Endothelial cell of umbilical vein (primary cell): Measurements from ENCODE around the gene DMD.

ENCODE experiments used
- EZH2 ChIP-seq: IDR thresholded peaks from 2 replicates; pipeline ENCODE4 v1.6.1; 2012; ENCODE audit warnings: borderline replicate concordance, low read depth, mild to moderate bottlenecking, moderate library complexity, low read length, inconsistent platforms; ENCODE audit not compliant: severe bottlenecking
- FOS ChIP-seq: IDR thresholded peaks from 2 replicates; pipeline ENCODE4 v1.6.1; 2011; ENCODE audit warnings: mild to moderate bottlenecking, low read length, moderate library complexity, borderline replicate concordance; ENCODE audit not compliant: insufficient read depth
- GATA2 ChIP-seq: IDR thresholded peaks from 2 replicates; pipeline ENCODE4 v1.7.0; 2011; ENCODE audit warnings: low read depth, mild to moderate bottlenecking, moderate library complexity, mixed read lengths, low read length; ENCODE audit not compliant: insufficient read length, insufficient read depth
- JUN ChIP-seq: IDR thresholded peaks from 2 replicates; pipeline ENCODE4 v1.6.1; 2011; ENCODE audit warnings: borderline replicate concordance, low read depth; ENCODE audit not compliant: insufficient read length, insufficient read depth
- MAX ChIP-seq: IDR thresholded peaks from 2 replicates; pipeline ENCODE4 v1.6.1; 2011; ENCODE audit not compliant: insufficient read depth, insufficient read length
- MYC ChIP-seq: IDR thresholded peaks from one replicate; pipeline ENCODE4 v1.6.1; 2011; ENCODE audit warnings: mild to moderate bottlenecking, low read depth, low read length
- POLR2A ChIP-seq: IDR thresholded peaks from 2 replicates; pipeline ENCODE4 v1.6.1; 2012; ENCODE audit warnings: low read depth, mild to moderate bottlenecking, control low read depth, low read length
- POLR2AphosphoS5 ChIP-seq: IDR thresholded peaks from 2 replicates; pipeline ENCODE4 v1.6.1; 2012; ENCODE audit warnings: low read depth, mild to moderate bottlenecking, control low read depth, low read length, moderate library complexity; ENCODE audit not compliant: insufficient read depth
- TF ChIP-seq, protein P1 (sequence below), 2 donors: IDR thresholded peaks; 1 replicate in 1 of 2; 2 replicates in 1 of 2; pipeline ENCODE4 v1.5.1; 2011; ENCODE audit warnings: low read length in 2 of 2, mild to moderate bottlenecking in 2 of 2, moderate library complexity in 2 of 2, control low read depth in 1 of 2, inconsistent platforms in 1 of 2, low read depth in 1 of 2; ENCODE audit not compliant: insufficient read depth in 1 of 2; ENCODE audit errors: extremely low read depth in 1 of 2

DNA sequence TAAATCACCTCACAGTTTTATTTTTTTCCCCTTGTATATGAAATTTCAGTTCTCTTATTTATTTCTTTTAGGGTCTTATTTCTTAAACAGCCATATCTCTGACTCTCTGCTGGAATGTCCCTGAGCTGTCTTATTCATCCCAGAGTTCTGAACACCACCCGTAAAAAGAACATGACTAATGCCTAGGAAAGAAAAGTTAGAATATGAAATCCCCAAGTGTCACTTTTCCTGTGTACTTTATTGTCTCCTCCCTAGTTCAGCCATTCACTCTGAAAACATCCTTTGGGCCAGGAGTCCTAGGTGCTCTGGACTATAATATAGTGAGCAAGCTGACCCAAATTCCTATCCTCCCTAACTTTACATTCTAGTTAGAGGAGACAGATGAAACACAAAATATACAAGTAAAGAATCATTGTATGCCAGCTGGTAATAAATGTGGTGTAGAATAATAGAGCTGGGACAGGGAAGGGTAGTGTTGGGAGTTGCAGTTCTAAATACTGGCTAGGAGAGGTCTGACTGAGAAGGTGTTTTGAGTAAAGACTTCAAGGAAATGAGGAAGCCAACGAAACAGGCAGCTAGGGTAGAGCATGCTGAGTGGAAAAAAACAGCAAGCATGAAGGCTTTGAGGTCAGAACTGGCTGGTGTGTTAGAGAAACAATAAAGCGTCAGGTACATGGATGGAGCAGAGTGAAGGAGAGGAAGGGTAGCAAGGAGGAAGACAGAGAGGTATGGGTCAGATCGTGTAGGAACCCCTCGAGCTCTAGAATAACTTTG, 2098.9 kb downstream of the DMD start:
- TF ChIP-seq, protein P1, sequence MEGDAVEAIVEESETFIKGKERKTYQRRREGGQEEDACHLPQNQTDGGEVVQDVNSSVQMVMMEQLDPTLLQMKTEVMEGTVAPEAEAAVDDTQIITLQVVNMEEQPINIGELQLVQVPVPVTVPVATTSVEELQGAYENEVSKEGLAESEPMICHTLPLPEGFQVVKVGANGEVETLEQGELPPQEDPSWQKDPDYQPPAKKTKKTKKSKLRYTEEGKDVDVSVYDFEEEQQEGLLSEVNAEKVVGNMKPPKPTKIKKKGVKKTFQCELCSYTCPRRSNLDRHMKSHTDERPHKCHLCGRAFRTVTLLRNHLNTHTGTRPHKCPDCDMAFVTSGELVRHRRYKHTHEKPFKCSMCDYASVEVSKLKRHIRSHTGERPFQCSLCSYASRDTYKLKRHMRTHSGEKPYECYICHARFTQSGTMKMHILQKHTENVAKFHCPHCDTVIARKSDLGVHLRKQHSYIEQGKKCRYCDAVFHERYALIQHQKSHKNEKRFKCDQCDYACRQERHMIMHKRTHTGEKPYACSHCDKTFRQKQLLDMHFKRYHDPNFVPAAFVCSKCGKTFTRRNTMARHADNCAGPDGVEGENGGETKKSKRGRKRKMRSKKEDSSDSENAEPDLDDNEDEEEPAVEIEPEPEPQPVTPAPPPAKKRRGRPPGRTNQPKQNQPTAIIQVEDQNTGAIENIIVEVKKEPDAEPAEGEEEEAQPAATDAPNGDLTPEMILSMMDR (IDR thresholded peaks at IDR 0.05; ENCODE audit: extremely low read depth in 1 of 2, insufficient read depth in 1 of 2, low read depth in 1 of 2, low read length in 2 of 2), result no peak
- no peak for TF ChIP-seq POLR2AphosphoS5
- TF ChIP-seq EZH2, result no peak
- no peak for TF ChIP-seq JUN
- no peak for TF ChIP-seq GATA2
- no peak for TF ChIP-seq POLR2A
- no peak for TF ChIP-seq MAX
- no peak for TF ChIP-seq FOS
- no peak for TF ChIP-seq MYC
